Measurements from ENCODE around the gene PRDM16. TPM values are rescaled to one million over a fixed set of nuclear protein-coding genes. Genes with fewer than 3 reads are reported as not detected.
A peak's percentile ranks its signal among the peaks of the same experiment; 100 is the strongest.

The PRDM16 gene
- total and polyA plus RNA-seq, 2 of the 8 experiments (the other 6 are each of a cell fraction or from before 2014, with no cell fraction given) = 0.39 to 0.43 TPM

DNA sequence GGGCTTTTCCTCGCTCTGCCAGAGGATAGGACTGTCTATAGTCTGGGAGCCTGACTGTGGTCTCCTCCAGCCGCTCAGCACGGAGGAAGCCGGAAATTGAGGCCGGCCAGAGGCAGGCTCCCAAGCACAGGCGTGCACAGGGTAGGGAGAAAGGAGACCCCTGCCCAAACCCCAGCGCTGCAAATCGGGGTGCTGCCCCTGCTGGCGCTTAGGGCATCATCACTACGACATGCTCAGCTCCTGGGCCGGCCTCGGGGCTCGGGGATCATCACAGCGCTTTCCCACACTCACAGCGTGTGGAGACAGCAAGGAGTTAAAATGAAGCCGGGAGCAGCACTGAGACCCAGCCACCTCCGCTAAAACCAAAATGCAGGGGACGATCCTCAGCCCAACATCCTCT is 322.7 kb downstream of the PRDM16 start:
- H3K18ac ChIP-seq (ENCODE audit: extremely low read depth, low read length) = no peak overlapping the region
- no peak overlapping the region for H4K8ac ChIP-seq (ENCODE audit: extremely low read depth, insufficient read depth, low read length)
- H3K36me3 ChIP-seq (ENCODE audit: control insufficient read depth in 2 of 4, insufficient read depth in 4 of 4, low read length in 3 of 4) = no peaks in the 10 kb centered on the region
- no peak overlapping the region for H3K14ac ChIP-seq (ENCODE audit: insufficient read length)
- WGBS, 2 experiments (ENCODE audit: extremely low coverage in 1 of 2, insufficient coverage in 1 of 2, insufficient read length in 1 of 2, insufficient replicate concordance in 2 of 2, low coverage in 1 of 2, low lambda C conversion rate in 2 of 2, missing lambda C conversion rate in 1 of 2) = 27% methylated on average over 18 of the region's 18 CpGs; no CpG with 5 or more reads in 1 of the 2 experiments
- H3K4me3 ChIP-seq (ENCODE audit: extremely low read depth in 1 of 4, insufficient read depth in 2 of 4, low read depth in 3 of 4, low read length in 4 of 4) = peak overlapping the region in 1 of 4 experiments; percentile 39; a peak in 1 of 8 replicates
- H3K27ac ChIP-seq (ENCODE audit: low read depth, low read length) = no peak overlapping the region
- H2AFZ ChIP-seq (ENCODE audit: low read length) = 0 out of 2 replicates have a peak overlapping the region, but pooled peaks have one; percentile 34
- peaks cover 18 to 60% (median 52%) of the 10 kb centered on the region in 4 experiments for H3K27me3 ChIP-seq (replicated peaks in 1 of 4; ENCODE audit: control insufficient read depth in 3 of 4, extremely low read depth in 1 of 4, insufficient read depth in 3 of 4, low read length in 3 of 4)
- H3K23me2 ChIP-seq (ENCODE audit: low read depth, low read length) = peaks cover 3% of the 10 kb centered on the region; the same call in 1 of the 2 replicates
- H2AK5ac ChIP-seq (ENCODE audit: low read depth, low read length) = no peak overlapping the region
- no peak for FAIRE-seq
- H3K79me1 ChIP-seq (ENCODE audit: low read depth, low read length) = no peaks in the 10 kb centered on the region
- no peak overlapping the region for H2BK120ac ChIP-seq (replicated peaks; ENCODE audit: low read depth, low read length)
- H3K4me2 ChIP-seq (ENCODE audit: insufficient read depth in 1 of 2, low read depth in 2 of 2, low read length in 2 of 2) = peak overlapping the region in 1 of 2 experiments; percentile 61; a peak in 2 of 4 replicates
- H3K9me3 ChIP-seq (ENCODE audit: insufficient read depth in 2 of 2, low read depth in 1 of 2, low read length in 1 of 2) = no peaks in the 10 kb centered on the region
- H3K56ac ChIP-seq (replicated peaks; ENCODE audit: insufficient read length, low read depth, low read length) = no peak overlapping the region
- H2BK15ac ChIP-seq (ENCODE audit: low read length) = no peak overlapping the region
- H3K9ac ChIP-seq (replicated peaks in 1 of 4; ENCODE audit: extremely low read depth in 1 of 4, low read depth in 3 of 4, low read length in 3 of 4) = no peak overlapping the region
- H2BK12ac ChIP-seq (ENCODE audit: low read depth, low read length) = no peak overlapping the region
- CTCF ChIA-PET (ENCODE audit: partially characterized antibody) = interaction anchor here (1.0 to 2.9 kb wide), 6 partner anchors 9 to 108 kb away, joined by 3 to 9 read pairs (median 5); no protein-coding TSS in a partner anchor
- no peak overlapping the region for H3K4ac ChIP-seq (replicated peaks; ENCODE audit: insufficient read length, low read depth, low read length)
- H4K5ac ChIP-seq (ENCODE audit: insufficient read length, low read depth, low read length) = no peak overlapping the region
- no peaks in the 10 kb centered on the region for H4K20me1 ChIP-seq (replicated peaks in 1 of 2; ENCODE audit: control insufficient read depth in 1 of 2, insufficient read depth in 2 of 2, low read length in 2 of 2)
- TF ChIP-seq CREB1 (IDR thresholded peaks at IDR 0.05) (peak; percentile 52; the same call in 1 of the 2 replicates), EGR1 (IDR thresholded peaks at IDR 0.05; ENCODE audit: borderline replicate concordance, low read depth, low read length) (no peak), SUZ12 (IDR thresholded peaks at IDR 0.05; ENCODE audit: low read length) (peak; percentile 45; the same call in 1 of the 2 replicates), RAD21 (IDR thresholded peaks at IDR 0.05 in 1 of 2, conservative IDR thresholded peaks at IDR 0.05 in 1 of 2; ENCODE audit: low read depth in 2 of 2, low read length in 2 of 2) (peak in 1 of 2 experiments; percentile 27; a peak in 2 of 4 replicates)
- TF ChIP-seq, protein P1, sequence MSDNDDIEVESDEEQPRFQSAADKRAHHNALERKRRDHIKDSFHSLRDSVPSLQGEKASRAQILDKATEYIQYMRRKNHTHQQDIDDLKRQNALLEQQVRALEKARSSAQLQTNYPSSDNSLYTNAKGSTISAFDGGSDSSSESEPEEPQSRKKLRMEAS (IDR thresholded peaks at IDR 0.05) = 0 out of 2 replicates have a peak, but pooled peaks have one; percentile 21
- TF ChIP-seq, protein P2, sequence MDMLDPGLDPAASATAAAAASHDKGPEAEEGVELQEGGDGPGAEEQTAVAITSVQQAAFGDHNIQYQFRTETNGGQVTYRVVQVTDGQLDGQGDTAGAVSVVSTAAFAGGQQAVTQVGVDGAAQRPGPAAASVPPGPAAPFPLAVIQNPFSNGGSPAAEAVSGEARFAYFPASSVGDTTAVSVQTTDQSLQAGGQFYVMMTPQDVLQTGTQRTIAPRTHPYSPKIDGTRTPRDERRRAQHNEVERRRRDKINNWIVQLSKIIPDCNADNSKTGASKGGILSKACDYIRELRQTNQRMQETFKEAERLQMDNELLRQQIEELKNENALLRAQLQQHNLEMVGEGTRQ (IDR thresholded peaks at IDR 0.05; ENCODE audit: low read length) = no peak
- TF ChIP-seq, protein P3, sequence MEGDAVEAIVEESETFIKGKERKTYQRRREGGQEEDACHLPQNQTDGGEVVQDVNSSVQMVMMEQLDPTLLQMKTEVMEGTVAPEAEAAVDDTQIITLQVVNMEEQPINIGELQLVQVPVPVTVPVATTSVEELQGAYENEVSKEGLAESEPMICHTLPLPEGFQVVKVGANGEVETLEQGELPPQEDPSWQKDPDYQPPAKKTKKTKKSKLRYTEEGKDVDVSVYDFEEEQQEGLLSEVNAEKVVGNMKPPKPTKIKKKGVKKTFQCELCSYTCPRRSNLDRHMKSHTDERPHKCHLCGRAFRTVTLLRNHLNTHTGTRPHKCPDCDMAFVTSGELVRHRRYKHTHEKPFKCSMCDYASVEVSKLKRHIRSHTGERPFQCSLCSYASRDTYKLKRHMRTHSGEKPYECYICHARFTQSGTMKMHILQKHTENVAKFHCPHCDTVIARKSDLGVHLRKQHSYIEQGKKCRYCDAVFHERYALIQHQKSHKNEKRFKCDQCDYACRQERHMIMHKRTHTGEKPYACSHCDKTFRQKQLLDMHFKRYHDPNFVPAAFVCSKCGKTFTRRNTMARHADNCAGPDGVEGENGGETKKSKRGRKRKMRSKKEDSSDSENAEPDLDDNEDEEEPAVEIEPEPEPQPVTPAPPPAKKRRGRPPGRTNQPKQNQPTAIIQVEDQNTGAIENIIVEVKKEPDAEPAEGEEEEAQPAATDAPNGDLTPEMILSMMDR (IDR thresholded peaks at IDR 0.05; ENCODE audit: control extremely low read depth in 1 of 3, insufficient read depth in 1 of 3, low read depth in 1 of 3, low read length in 3 of 3) = peak; percentile 27 to 45 (median 35); a peak in 3 of 4 replicates
- H3K4me1 ChIP-seq (replicated peaks in 1 of 4; ENCODE audit: control insufficient read depth in 3 of 4, insufficient read depth in 4 of 4, low read length in 3 of 4) = peaks cover 3 to 22% (median 3%) of the 10 kb centered on the region in 4 experiments
- H3K23ac ChIP-seq (ENCODE audit: insufficient read length) = no peak overlapping the region
- H4K91ac ChIP-seq (replicated peaks; ENCODE audit: insufficient read length, low read length) = no peak overlapping the region
- no peak overlapping the region for H2BK5ac ChIP-seq (ENCODE audit: low read depth, low read length)
- no peak overlapping the region for H2BK20ac ChIP-seq (ENCODE audit: low read length)
- DNase-seq (ENCODE audit: low read depth in 1 of 2, low spot score in 2 of 2) = peak in 1 of 2 experiments; percentile 63
- POLR2A ChIA-PET (ENCODE audit: partially characterized antibody) = no interaction called here
- no peaks in the 10 kb centered on the region for H3K79me2 ChIP-seq (ENCODE audit: control insufficient read depth in 1 of 2, insufficient read depth in 2 of 2, low read length in 2 of 2)

Measured in H1 (cell line).